Aorta (tissue), 5 donors: ENCODE data around the gene MAP1LC3B2. TPM values are rescaled to one million over a fixed set of nuclear protein-coding genes. Genes with fewer than 3 reads are reported as not detected.
"Not testable (repeated sequence)": the region's sequence is repeated elsewhere in the genome, so short reads cannot be mapped to it uniquely, and the experiment has no call there.

Experiments used
- ATAC-seq: fragments of 200-7000 bp; cut with Tn5 transposase; one replicate; pipeline ENCODE4 v1.9.1; 2022; ENCODE audit warnings: moderate library complexity; ENCODE audit not compliant: low FRiP score
- DNase-seq, 2 donors: peaks; one replicate each; pipeline ENCODE4 v3.0.0-alpha.2; 2020
- H3K27ac ChIP-seq, 2 donors: one replicate each; pipeline ENCODE4 v1.5.1; 2013; ENCODE audit warnings: low read length in 2 of 2, mild to moderate bottlenecking in 2 of 2, moderate library complexity in 2 of 2, control low read depth in 1 of 2, inconsistent platforms in 1 of 2, low read depth in 1 of 2
- H3K27me3 ChIP-seq, 2 donors: one replicate each; pipeline ENCODE4 v1.6.1; 2013; ENCODE audit warnings: control low read depth in 1 of 2, low read length in 1 of 2, mild to moderate bottlenecking in 1 of 2, moderate library complexity in 1 of 2; ENCODE audit not compliant: insufficient read depth in 2 of 2, control insufficient read depth in 1 of 2
- H3K36me3 ChIP-seq, 2 donors: one replicate each; pipeline ENCODE4 v1.6.1; 2013; ENCODE audit warnings: control low read depth in 1 of 2, low read length in 1 of 2, mild to moderate bottlenecking in 1 of 2; ENCODE audit not compliant: insufficient read depth in 2 of 2, control insufficient read depth in 1 of 2
- H3K4me1 ChIP-seq, 2 donors: one replicate each; pipeline ENCODE4 v1.6.1; 2013; ENCODE audit warnings: low read length in 2 of 2, control low read depth in 1 of 2, mild to moderate bottlenecking in 1 of 2, moderate library complexity in 1 of 2; ENCODE audit not compliant: insufficient read depth in 2 of 2, control insufficient read depth in 1 of 2
- H3K4me3 ChIP-seq, 2 donors: one replicate each; pipeline ENCODE4 v1.5.1; 2013; ENCODE audit warnings: low read length in 2 of 2, control low read depth in 1 of 2, mild to moderate bottlenecking in 1 of 2
- H3K9me3 ChIP-seq: one replicate; pipeline ENCODE4 v1.6.1; 2013; ENCODE audit warnings: mild to moderate bottlenecking, low read length; ENCODE audit not compliant: control insufficient read depth
- WGBS, 2 donors: extraction: QIAGEN DNeasy Blood & Tissue Kit; methylation state at CpG; one replicate each; pipeline ENCODE4 v1.1.7; 2013; 5-methylcytosine and 5-hydroxymethylcytosine counted together
- intact Hi-C, 2 donors: fragments of 100-400 bp; cut with DNase I; formaldehyde crosslinking; loops; one replicate each; pipeline versions ENCODE4 v1.14.2 to v1.15.0; 2022
- polyA plus RNA-seq, 2 donors: library from polyadenylated mRNA; stranded (reverse); fragments of 200-250 nt; gene quantifications; one replicate each; pipeline ENCODE4 v1.2.3, GENCODE V29; 2013
- total RNA-seq, 2 donors: library from RNA; stranded (reverse); fragmentation: NEBNext Ultra II Directional; extraction: Animal tissue kit (Norgen Biotek cat#: 25700); gene quantifications; one replicate each; pipeline ENCODE4 v1.2.1, GENCODE V29; 2021
- donor health status: healthy with polysubstance abuse.
- donor health status: Bipolar disorder and iron deficiency.
- donor health status: DM: no; HTN: no; CAD: no.
- donor health status: DM: no; HTN: no; CAD: no.
- donor health status: DM: yes; HTN: yes; CAD: no.

Gene MAP1LC3B2
- total and polyA plus RNA-seq, 4 donors = 1.0 to 3.5 (median 2.7) TPM

DNA sequence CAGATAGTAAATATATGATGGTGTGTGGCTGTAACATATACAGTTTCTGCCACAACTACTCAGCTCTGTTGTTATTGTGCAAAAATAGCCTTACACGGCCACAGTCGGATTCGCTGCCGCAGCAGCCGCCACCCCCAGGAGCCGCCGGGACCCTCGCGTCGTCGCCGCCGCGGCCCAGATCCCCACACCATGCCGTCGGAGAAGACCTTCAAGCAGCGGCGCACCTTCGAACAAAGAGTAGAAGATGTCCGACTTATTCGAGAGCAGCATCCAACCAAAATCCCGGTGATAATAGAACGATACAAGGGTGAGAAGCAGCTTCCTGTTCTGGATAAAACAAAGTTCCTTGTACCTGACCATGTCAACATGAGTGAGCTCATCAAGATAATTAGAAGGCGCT lies 16.6 kb downstream of the MAP1LC3B2 start:
- whole genome bisulfite sequencing, 2 donors = 94 to 95% methylated on average over 24 of the region's 24 CpGs
- H3K27ac ChIP-seq, H3K9me3 ChIP-seq, H3K4me3 ChIP-seq, intact Hi-C loops, DNase-seq, H3K27me3 ChIP-seq, H3K36me3 ChIP-seq, ATAC-seq, H3K4me1 ChIP-seq: not testable (repeated sequence)

DNA sequence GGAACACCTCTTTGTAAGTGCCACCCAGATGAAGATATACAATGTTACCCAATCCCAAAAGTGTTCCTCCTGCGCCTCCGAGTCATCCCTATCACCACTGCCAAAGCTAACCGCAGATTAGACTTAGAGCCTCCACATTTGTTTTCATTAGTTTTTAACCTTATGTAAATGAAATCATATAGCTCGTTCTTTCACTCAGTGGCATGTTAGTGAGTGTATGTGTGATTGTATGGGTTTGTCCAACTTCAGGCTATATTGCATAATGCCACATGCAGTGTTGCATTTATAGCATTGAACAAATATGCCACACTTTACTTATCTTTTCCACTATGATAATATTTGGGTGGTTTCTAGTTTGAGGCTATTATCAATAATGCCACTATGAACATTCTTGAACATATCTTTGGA lies 18.0 kb downstream of the MAP1LC3B2 start:
- no peaks in the 10 kb centered on the region for H3K9me3 ChIP-seq
- intact Hi-C loops = no loop called here
- no peaks in the 10 kb centered on the region for H3K36me3 ChIP-seq
- 92 to 94% methylated on average over 4 of the region's 4 CpGs for WGBS, 2 donors
- H3K4me1 ChIP-seq = no peaks in the 10 kb centered on the region
- no peak overlapping the region for H3K4me3 ChIP-seq
- ATAC-seq (no peak), DNase-seq (no peak)
- no peak overlapping the region for H3K27ac ChIP-seq
- no peaks in the 10 kb centered on the region for H3K27me3 ChIP-seq

DNA sequence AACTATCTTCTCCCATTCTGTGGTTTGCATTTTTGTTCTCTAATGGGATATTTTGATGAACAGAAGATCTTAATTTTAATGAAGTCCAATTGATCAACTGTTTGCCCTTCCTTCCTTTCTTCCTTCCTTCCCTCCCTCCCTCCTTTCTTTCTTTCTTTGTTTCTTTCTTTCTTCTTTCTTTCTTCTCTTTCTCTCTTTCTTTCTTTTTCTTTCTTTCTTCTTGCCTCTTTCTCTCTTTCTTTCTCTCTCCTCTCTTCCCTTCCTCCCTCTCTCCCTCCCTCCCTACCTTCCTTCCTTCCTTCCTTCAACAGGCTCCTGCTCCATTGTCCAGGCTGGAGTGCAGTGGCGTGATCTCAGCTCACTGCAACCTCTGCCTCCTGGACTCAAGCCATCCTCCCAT lies 18.9 kb downstream of the MAP1LC3B2 start:
- no peak overlapping the region for H3K4me3 ChIP-seq
- H3K27me3 ChIP-seq = no peaks in the 10 kb centered on the region
- H3K36me3 ChIP-seq = no peaks in the 10 kb centered on the region
- DNase-seq (no peak), ATAC-seq (no peak)
- intact Hi-C loops = no loop called here
- no peak overlapping the region for H3K27ac ChIP-seq
- 95 to 100% methylated on average over 1 of the region's 1 CpG for WGBS, 2 donors
- H3K9me3 ChIP-seq = no peaks in the 10 kb centered on the region
- no peaks in the 10 kb centered on the region for H3K4me1 ChIP-seq

DNA sequence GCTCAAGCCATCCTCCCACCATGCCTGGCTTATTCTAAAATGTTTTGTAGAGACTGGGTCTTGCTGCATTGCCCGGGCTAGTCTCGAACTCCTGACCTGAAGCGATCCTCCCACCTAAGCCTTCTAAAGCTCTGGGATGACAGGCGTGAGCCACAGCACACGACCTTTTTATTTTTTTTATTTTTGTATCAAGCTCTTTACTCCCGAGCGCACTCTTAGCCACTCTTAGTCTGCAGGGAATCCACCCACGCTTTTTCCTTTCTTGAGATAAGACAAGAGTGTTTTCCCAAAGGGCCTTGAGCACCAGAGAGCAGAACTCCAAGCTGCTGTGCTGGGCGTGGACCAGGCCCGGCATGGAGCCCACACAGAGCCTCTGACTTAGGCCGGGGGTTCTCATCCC lies 23.4 kb downstream of the MAP1LC3B2 start:
- H3K4me3 ChIP-seq = no peak overlapping the region
- H3K9me3 ChIP-seq = no peaks in the 10 kb centered on the region
- intact Hi-C loops = no loop called here
- H3K27ac ChIP-seq = no peak overlapping the region
- H3K27me3 ChIP-seq = no peaks in the 10 kb centered on the region
- H3K36me3 ChIP-seq = no peaks in the 10 kb centered on the region
- ATAC-seq = no peak
- DNase-seq = peak in 1 of 2 donors; percentile 54
- no peaks in the 10 kb centered on the region for H3K4me1 ChIP-seq
- 9 to 11% methylated on average over 11 of the region's 11 CpGs for WGBS, 2 donors

DNA sequence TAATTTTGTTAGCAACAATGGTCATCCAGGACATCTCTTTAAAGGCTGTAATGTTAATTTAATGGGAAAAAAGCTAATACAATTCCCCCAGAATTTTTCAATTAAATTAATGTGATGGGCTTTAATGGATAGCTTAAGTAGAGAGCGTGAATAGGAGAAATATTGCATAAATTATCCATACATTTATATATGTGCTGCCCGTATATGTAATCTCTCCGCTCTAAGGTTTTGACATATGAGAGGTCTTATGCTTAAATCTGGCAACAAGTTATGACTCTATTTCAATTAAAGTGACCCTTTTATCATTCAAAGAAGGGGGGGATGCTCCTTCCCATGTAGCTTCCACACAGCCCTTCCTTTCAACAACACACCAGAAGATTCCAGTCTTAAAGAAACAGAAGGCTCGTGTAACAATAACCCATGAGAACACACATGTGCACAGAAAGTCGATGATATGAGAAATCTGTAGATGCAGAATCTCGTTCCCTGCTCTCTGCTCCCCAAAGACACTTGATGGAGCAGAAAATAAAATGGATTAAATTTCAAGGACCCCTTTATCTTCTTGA lies 24.0 kb downstream of the MAP1LC3B2 start:
- H3K27ac ChIP-seq = no peak overlapping the region
- H3K36me3 ChIP-seq = no peaks in the 10 kb centered on the region
- intact Hi-C loops = no loop called here
- WGBS, 2 donors = 95 to 96% methylated on average over 6 of the region's 6 CpGs
- no peak for ATAC-seq
- no peaks in the 10 kb centered on the region for H3K9me3 ChIP-seq
- no peak for DNase-seq
- H3K27me3 ChIP-seq = no peaks in the 10 kb centered on the region
- no peaks in the 10 kb centered on the region for H3K4me1 ChIP-seq
- H3K4me3 ChIP-seq = no peak overlapping the region

DNA sequence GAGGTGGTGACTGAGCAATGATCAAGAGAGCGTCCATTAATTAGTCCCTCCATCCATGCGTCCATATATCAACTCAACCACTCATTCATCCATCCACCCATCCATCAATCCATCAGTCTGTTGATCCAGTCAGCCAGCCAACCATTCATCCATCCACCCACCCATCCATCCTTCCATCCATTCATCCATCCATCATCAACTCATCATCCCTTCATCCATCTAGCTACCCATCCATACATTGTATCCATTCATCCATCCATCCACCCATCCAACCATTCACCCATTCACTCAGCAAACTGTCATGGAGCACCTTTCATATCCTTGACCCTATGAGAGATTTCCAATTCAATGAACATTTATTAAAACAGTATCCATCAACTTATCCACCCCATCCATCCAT lies 28.1 kb downstream of the MAP1LC3B2 start:
- intact Hi-C loops = no loop called here
- WGBS, 2 donors = 95% methylated on average over 2 of the region's 2 CpGs
- no peak overlapping the region for H3K27ac ChIP-seq
- DNase-seq = no peak
- peaks cover 0 to 3% of the 10 kb centered on the region in 2 donors for H3K4me1 ChIP-seq
- no peaks in the 10 kb centered on the region for H3K36me3 ChIP-seq
- H3K4me3 ChIP-seq = no peak overlapping the region
- H3K9me3 ChIP-seq = no peaks in the 10 kb centered on the region
- H3K27me3 ChIP-seq = no peaks in the 10 kb centered on the region
- ATAC-seq = no peak

DNA sequence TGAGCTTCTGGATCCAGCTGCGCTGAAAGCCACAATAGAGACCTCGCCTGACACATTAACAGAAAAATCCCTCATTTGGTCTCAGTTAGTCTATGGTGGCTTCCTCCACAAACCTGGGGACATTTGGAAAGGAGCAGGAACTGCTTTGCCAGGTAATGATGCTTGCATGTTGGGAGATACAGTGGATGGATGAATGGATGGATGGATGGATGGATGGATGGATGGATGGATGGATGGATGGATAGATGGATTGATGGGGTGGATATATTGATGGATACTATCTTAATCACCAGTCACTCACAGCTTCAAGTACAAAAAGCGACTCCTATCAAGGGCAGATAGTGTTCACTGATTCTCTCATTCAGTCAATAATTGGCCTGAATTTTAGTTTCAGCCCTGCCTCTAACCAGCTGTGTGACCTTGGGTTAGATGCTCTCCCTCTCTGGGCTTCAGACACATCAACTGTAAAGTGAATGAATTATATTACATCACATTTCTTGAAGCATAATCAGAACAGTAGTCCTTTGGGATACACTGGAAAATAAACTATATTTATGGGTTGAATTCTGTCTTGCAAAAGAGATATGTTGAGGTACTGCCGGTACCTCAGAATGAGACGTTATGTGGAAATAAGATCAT lies 29.3 kb downstream of the MAP1LC3B2 start:
- H3K9me3 ChIP-seq = no peaks in the 10 kb centered on the region
- DNase-seq (no peak), ATAC-seq (no peak)
- no peaks in the 10 kb centered on the region for H3K27me3 ChIP-seq
- no peaks in the 10 kb centered on the region for H3K36me3 ChIP-seq
- no peak overlapping the region for H3K4me3 ChIP-seq
- H3K4me1 ChIP-seq = peaks cover 0 to 3% of the 10 kb centered on the region in 2 donors
- intact Hi-C loops = no loop called here
- no peak overlapping the region for H3K27ac ChIP-seq
- 96% methylated on average over 5 of the region's 5 CpGs for WGBS, 2 donors

DNA sequence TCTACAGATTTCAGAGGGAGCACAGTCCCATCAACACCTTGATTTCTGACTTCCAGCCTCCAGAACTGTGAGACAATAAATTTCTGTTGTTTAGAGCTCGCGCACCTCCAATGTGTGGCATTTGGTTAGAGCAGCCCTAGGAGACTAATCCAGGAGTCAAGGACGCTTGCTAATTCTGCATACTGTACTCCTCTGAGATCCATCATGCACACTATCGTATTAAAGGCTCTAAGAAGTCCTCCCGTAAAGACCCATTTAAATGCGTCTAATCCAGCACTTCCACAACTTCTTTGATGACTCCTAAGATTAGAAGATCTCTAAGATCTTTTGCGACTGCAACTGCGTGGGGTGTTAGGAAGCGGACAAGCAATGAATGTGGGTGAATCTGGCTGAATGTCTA lies 30.4 kb downstream of the MAP1LC3B2 start:
- no peaks in the 10 kb centered on the region for H3K27me3 ChIP-seq
- H3K27ac ChIP-seq = no peak overlapping the region
- no peak for DNase-seq
- H3K4me1 ChIP-seq = peaks cover 0 to 3% of the 10 kb centered on the region in 2 donors
- H3K36me3 ChIP-seq = no peaks in the 10 kb centered on the region
- WGBS, 2 donors = 93 to 95% methylated on average over 9 of the region's 9 CpGs
- no peak for ATAC-seq
- intact Hi-C loops = no loop called here
- no peaks in the 10 kb centered on the region for H3K9me3 ChIP-seq
- no peak overlapping the region for H3K4me3 ChIP-seq

DNA sequence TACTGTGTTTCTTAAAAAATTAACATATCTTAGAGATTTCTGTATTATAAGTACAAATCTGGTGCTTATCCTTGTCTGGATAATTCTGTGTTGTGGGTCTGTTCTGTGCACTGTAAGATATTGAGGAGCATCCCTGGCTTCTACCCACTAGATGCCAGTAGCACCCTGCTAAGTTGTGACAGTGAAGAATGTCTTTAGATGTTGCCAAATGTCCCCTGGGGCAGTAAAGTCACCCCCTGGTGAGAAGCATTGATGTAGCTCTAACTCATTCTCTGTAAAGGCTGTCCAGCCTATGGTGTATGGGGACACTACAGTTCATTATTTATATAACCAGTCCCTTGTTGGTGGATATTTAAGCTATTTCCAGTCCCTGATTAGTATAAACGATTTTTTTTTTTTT lies 31.4 kb downstream of the MAP1LC3B2 start:
- H3K27ac ChIP-seq = no peak overlapping the region
- H3K36me3 ChIP-seq = no peaks in the 10 kb centered on the region
- no peak for ATAC-seq
- 0 to 25% methylated on average over 1 of the region's 1 CpG for WGBS, 2 donors
- no peaks in the 10 kb centered on the region for H3K27me3 ChIP-seq
- intact Hi-C loops = loop anchor here (10.0 kb wide), 2 partner anchors 136 to 446 kb away; no protein-coding TSS in a partner anchor
- no peak for DNase-seq
- no peaks in the 10 kb centered on the region for H3K9me3 ChIP-seq
- H3K4me3 ChIP-seq = no peak overlapping the region
- peaks cover 2 to 3% of the 10 kb centered on the region in 2 donors for H3K4me1 ChIP-seq
